NCI-H82 treated with DMSO at 0.1 percent for 48 hours (cell line): ENCODE data around the gene MITF.

Experiments used
- DNase-seq: peaks from one replicate; lab custom pipeline; 2025; ENCODE audit not compliant: unreplicated experiment; lab: John Stamatoyannopoulos, UW

The MITF gene

GRCh38 chr3:69739204-69740102, at the start of gene MITF:
Gene MITF, plus strand, starts transcription at chr3:69739464. Its CDS starts 134 bp downstream, at chr3:69739598.
- DNase-seq, result peak; percentile 70

- DNase-seq, result no peak
Measured at GRCh38 chr3:69691860-69692259, 47.4 kb upstream of the MITF start.

- no peak for DNase-seq
Measured at GRCh38 chr3:69692761-69693160, 46.5 kb upstream of the MITF start.

- DNase-seq, result peak; percentile 21
Measured at GRCh38 chr3:69695443-69695842, 43.8 kb upstream of the MITF start.

- no peak for DNase-seq
Measured at GRCh38 chr3:69695933-69696332, 43.3 kb upstream of the MITF start.

- no peak for DNase-seq
Measured at GRCh38 chr3:69696367-69696766, 42.9 kb upstream of the MITF start.

GRCh38 chr3:69697381-69697780, 41.9 kb upstream of the MITF start:
- DNase-seq, result no peak

- no peak for DNase-seq
Measured at GRCh38 chr3:69698728-69699127, 40.5 kb upstream of the MITF start.

- no peak for DNase-seq
Measured at GRCh38 chr3:69699183-69699582, 40.1 kb upstream of the MITF start.

GRCh38 chr3:69700949-69701348, 38.3 kb upstream of the MITF start:
- no peak for DNase-seq

- no peak for DNase-seq
Measured at GRCh38 chr3:69710153-69710977, 28.9 kb upstream of the MITF start.

GRCh38 chr3:69712269-69712668, 27.0 kb upstream of the MITF start:
- DNase-seq, result no peak

- no peak for DNase-seq
Measured at GRCh38 chr3:69712933-69713332, 26.3 kb upstream of the MITF start.

GRCh38 chr3:69715204-69715603, 24.1 kb upstream of the MITF start:
- no peak for DNase-seq

GRCh38 chr3:69716119-69716518, 23.1 kb upstream of the MITF start:
- DNase-seq, result no peak

GRCh38 chr3:69718866-69719586, 20.2 kb upstream of the MITF start:
- no peak for DNase-seq

GRCh38 chr3:69719587-69720122, 19.6 kb upstream of the MITF start:
- DNase-seq, result no peak

- DNase-seq, result no peak
Measured at GRCh38 chr3:69720824-69721223, 18.4 kb upstream of the MITF start.

- DNase-seq, result no peak
Measured at GRCh38 chr3:69723389-69723788, 15.9 kb upstream of the MITF start.

- DNase-seq, result no peak
Measured at GRCh38 chr3:69724722-69725435, 14.4 kb upstream of the MITF start.
